EL (cell line): ENCODE results near the gene GALNT7.
"Not testable (repeated sequence)": the region's sequence is repeated elsewhere in the genome, so short reads cannot be mapped to it uniquely, and the experiment has no call there.

Experiments used
- DNase-seq: peaks from one replicate; pipeline ENCODE4 v3.0.0-alpha.2; 2016

The GALNT7 gene

DNA sequence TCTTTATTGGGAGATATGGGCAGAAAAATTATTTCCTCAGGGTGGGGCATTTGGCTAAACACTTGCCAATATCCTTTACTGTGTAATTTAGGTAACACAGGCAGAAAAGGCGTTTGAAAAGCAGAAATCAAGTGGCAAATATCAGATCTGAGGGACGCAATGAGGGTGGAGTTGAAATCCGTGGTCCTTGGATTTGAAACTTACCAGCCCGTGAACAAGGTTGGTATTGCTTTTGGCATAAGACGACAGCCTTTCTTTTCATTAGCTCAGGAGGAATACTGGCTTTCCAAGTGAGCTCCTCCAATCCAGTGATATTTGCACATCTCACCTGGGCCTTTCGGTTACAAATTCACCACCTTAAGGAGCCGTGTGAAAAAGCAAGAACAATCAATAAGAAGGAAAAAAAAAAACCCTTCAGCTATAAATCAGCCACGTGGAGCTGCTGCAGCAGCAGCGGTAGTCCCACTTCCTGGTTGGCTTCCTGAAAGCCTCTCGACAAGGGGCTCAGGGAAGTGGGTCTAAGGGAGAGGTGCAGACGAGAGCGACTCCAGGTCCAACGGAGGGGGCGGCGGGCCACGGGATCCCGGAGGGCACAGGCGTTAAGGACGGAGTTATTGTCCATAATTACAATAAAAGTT, 734 bp upstream of the GALNT7 start:
- DNase-seq = peak; percentile 45

DNA sequence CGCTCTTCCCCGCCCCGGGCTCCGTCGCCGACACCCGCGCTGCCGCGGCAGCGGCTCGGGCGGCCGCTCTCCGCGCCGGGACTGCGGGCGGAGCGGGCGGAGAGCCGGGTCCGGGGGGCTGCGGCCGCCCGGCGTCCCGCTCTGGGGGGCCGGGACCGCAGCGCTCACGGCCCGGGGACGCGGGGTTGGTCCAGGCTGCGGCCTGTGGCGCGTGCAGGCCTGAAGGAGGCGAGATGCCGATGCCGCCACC, 492 bp downstream of the GALNT7 start:
- DNase-seq = no peak

- peak; percentile 64 for DNase-seq
These were observed 994 bp downstream of the GALNT7 start for GRCh38 chr4:173169428-173170181.

DNA sequence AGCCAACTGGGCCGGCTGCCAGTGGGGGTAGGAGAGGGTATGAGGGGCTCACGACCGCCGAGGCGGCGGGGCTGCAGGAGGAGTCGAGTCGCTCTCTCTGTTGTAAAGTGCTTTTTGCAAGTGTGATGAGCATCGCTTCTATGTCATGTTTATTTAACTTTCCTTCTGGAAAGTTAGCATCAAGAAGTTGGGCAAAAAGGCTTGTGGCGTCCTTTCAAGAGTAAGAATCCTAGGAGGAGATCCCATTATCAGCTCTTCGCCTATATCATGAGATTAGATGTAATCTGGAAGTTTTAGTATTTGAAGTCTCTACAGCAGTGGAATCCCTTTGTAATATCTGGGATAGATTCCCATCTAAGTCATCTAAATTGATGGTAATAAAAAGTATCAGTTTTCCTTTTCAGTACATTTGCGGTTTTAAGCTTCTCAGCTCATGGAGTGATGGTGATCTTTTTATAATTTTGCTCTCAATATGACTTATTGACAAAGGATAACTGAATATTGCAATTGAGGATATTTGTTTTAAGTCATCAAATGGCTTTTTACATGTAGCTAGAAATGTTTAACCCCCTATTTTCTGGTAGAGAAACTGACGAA, 1.7 kb downstream of the GALNT7 start:
- no peak for DNase-seq

- peak; percentile 44 for DNase-seq
These were observed 2.5 kb downstream of the GALNT7 start for GRCh38 chr4:173171098-173171497.

- no peak for DNase-seq
These were observed 3.4 kb downstream of the GALNT7 start for GRCh38 chr4:173171987-173172386.

DNA sequence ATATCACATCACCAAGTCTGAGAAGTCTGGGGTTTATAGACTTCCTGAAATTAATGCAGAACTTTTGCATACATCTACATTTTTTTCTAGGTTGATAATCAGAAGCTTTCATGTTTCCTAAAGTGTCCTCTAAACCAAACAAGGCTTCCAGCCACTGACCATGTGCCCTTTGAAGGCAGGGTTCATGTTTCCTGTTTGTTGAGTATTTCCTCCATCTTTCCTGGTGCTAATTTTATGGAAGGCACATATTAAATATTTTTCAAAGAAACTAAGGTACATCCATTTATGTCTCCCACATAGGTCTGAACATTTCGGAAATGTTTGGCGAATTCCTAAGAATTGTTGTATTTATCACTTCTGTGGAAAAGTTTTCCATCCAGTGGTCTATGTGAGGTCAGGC, 5.6 kb downstream of the GALNT7 start:
- no peak for DNase-seq

DNA sequence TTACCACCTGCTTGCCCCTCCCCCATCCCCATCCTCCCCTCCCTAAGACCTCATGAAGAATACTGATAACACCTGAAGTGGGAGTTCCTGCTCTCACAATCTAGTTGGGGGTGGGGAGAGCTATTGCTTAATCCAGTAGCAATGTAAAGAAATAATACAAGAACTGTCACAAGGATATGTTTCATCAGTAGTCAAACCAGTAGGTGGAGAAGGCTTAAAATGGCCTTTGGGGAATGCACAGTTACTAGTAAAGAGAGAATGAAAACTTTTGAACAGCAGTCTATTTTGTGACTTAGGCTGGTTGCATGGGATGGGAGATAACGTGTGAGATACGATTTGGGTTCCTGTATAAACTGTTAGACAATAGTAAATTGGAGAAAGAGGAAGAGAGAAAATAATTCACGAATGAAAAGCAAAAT, 6.0 kb downstream of the GALNT7 start:
- DNase-seq = no peak

DNA sequence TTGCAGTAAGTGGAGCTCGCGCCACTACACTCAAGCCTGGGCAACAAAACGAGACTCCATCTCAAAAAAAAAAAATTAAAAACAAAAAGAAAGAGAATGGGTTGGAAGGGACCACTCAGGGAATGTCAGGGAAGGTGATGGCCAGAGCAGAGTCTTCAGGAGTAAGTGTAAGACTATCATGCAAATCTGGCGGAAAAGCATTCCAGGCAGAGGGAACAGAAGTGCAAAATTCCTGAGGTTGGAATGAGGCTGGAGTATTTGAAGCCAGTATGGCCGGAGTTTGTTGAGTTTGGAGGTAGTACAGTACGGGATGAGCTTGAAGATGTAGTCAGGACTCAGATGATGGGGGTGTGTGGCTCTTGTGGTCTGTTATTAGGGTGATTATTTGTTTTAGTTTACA, 7.4 kb downstream of the GALNT7 start:
- DNase-seq = no peak

DNA sequence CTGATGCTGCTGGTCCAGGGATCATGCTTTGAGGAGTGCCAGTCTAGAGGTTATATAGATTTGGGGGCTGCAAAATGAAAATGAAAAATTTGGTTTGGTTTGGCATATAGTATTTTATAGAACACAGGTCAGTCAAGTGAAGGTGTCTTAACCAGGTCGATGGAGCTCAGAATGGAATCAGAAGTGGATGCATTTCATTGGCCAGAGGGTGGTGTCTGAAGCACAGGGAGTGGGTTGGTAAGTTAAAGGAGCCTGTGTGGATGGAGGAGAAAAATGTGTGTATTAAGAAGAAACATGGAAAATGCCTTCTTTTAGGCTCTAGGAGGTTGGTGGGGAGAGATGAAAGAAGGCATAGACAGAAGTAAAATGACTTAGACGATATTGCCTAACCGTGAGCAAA, 8.6 kb downstream of the GALNT7 start:
- DNase-seq = no peak

GRCh38 chr4:173178144-173178543, 9.5 kb downstream of the GALNT7 start:
- no peak for DNase-seq

DNA sequence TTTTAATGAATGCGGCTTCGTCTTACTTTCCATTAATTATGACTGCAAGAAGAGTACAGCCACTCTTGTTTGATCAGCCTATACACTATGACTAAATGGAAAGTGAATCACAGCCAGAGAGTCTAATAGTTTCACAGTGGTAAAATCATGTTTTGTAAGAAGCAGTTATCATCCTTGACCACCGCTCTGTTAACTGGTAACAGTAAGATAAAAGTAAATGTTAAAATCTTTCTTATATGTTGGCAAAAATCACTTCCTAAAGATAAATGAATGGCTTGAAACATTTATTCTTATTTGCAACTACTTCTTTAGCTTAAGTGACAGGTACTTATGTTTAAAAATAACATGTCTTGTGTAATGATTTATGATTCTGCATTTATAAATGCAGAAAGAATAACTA, 13.2 kb downstream of the GALNT7 start:
- peak; percentile 65 for DNase-seq

DNA sequence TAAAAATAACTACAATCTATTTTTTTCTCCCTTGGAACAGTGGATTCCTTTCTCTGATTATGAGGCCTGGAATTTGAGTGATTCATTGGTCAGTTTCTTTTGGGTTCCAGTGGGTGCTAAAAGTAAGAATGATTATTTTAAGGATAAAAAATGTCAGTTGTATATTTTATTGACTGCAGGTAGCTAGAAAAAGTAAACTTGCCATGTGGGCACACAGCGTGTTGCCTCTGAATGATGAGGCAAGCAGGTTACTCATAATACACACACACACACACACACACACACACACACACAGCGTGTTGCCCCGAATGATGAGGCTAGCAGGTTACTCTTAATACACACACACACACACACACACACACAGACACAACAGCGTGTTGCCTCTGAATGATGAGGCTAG, 13.8 kb downstream of the GALNT7 start:
- DNase-seq = peak; percentile 83

- not testable (repeated sequence) for DNase-seq
These were observed 15.1 kb downstream of the GALNT7 start for GRCh38 chr4:173183659-173184247.

DNA sequence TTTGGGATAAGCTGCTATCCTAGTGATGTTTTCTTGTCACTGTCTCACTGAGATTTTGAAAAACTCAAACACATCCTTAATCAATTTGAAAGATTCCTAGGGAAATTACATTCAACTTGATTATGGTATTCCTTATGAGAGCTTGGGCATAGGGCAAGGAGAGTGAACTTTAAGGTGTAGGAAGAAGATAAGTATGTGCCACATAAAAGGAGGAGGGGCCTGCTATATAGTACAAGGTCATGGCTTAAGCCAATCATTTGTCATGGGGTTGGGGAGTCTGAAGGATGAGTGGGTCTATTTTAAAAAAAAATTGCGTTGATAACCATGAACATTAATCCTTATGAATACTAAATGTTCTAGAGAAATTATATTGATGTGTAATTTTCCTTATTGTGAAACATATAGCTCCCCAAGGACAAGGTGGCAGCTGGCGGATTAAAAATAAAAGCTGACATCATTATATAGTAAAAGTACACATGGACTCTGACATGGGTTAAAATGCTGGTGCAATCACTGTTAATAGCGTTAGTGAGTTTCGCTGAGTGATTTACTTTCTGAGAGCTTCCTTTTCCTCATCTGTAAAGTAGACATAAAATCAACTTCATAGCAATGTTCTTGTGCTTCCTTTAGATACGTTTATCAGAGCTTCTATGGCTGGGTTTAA, 17.4 kb downstream of the GALNT7 start:
- DNase-seq = no peak

DNA sequence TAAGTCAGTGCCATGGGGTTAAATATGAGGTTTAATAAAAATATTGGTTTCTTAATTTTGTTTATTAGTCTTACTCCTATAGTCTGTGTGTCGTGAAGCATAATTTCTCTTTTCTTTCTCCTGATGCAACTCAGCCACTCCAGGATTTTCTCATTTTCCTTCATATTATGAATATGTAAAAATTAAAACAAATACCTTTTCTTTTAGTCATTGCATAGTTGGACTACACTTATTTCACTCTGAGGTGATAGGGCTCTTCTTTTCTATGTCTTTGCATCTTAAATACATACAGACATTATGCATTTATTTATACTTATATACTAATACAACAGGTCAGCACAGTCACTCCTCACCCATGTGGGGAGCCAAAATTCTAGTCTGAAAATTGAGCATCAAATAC, 19.1 kb downstream of the GALNT7 start:
- DNase-seq = peak; percentile 17

GRCh38 chr4:173188648-173189047, 20.0 kb downstream of the GALNT7 start:
- DNase-seq = no peak

GRCh38 chr4:173189117-173189693, 20.6 kb downstream of the GALNT7 start:
- peak; percentile 58 for DNase-seq

DNA sequence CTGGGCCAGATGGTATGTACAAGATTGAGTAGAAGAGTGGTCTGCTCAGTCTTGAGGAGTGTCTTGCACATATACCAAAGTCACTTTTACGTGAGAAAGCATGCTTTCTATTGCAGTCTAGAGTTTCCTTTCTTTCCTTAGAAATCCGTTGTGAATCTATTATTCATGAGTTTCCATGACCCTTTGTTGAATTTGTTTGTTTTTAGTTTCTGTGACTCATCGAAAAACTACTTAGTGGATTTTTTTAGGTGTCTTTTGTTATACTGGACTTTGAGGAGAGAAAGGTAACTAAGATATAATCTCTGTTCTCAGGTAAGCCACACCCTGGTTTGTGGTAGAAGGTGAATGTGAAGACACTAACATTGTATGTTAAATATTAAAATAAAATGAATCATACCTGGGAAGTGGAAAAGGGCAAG, 23.0 kb downstream of the GALNT7 start:
- DNase-seq = peak; percentile 41

DNA sequence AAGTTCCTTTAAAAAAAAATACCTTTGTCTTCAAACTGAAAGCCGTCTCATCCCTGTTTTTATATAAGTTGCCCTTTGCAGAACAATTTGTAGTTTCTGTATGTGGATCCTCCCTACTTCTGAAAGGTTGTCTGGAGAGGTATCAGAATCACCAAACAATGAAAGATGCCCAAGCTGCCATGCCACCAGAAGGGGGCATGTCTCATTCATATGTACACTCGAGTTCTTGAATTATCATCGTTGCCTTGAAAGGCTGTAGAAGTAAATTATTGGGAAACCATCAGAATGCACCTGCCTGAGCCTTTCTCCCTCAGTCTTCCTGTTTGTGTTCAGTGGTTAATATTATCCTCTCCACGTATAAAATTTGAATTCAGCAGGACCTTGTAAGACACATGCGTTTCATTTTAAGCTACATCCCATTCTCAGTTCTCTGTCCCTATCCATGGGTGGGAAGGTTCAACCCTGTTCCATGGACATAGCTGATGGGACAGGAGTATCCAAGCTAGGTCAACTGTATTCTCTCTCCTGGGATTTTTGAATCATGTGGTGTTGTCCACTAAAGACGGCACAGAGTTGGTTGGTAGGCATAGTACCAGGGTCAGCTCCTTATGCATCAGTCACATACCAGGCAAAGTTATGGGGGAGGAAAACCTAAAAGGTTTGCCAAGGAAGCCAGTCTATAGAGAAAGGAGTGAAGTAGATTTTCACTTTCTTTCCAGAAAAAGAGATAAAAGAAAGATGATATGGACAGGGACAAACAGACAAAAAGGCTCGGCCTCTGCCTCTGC, 24.0 kb downstream of the GALNT7 start:
- no peak for DNase-seq

GRCh38 chr4:173194157-173194556, 25.5 kb downstream of the GALNT7 start:
- DNase-seq = no peak

GRCh38 chr4:173195109-173195508, 26.5 kb downstream of the GALNT7 start:
- no peak for DNase-seq
